NCI-H2171 treated with DMSO at 0.1 percent for 48 hours (cell line): ENCODE data around the gene FANCC.

Experiments used
- DNase-seq: peaks from one replicate; lab custom pipeline; 2025; lab: John Stamatoyannopoulos, UW

FANCC gene

DNA sequence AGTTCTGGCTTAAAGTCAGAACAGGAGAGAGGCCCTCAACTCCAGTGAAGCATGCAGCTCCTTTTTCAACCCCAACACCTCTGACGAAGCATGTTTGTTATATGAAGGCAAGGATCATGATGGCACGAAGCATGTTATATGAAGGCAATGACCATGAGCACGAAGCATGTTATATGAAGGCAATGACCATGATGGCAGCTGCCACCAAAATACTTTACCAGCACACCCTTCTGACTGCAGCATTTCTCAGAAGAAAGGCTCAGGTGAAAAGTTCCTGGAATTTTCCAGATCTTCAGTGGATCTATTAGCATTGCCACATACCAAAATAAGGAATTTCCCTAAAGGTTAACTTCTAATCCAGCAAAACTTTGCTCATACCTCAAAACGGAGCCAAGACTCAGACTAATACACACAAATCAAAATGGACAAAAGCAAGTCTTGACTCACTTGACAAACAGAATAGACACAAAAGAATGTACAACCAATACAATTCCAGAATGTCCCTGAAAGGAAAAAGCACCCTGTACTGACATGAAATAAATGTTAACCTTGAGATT lies 217.4 kb downstream of the FANCC start:
- DNase-seq = no peak

- no peak for DNase-seq
Observed at GRCh38 chr9:95099321-95100070, 218.0 kb downstream of the FANCC start.

GRCh38 chr9:95098391-95098921 lies 219.1 kb downstream of the FANCC start:
- no peak for DNase-seq

- DNase-seq = no peak
Observed at GRCh38 chr9:95097279-95097678, 220.2 kb downstream of the FANCC start.

DNA sequence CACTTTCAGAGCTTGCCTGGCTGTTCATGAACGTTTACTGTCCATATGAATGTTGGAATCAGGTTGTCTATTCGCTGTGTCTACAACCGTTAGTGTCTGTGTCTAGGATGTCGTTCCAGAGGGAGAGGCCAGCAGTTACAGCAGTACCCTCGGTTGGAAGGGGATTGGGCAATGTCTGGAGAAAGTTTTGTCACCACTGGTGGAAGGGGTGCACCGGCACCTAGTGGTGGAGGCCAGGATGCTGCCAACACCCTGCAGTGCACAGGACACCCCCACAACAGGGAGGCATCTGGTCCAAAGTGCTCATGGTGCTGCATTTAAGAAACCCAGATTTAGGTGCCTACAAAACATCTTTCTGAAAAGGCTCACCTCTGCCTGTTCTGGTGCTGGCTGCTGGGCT lies 220.7 kb downstream of the FANCC start:
- no peak for DNase-seq

DNA sequence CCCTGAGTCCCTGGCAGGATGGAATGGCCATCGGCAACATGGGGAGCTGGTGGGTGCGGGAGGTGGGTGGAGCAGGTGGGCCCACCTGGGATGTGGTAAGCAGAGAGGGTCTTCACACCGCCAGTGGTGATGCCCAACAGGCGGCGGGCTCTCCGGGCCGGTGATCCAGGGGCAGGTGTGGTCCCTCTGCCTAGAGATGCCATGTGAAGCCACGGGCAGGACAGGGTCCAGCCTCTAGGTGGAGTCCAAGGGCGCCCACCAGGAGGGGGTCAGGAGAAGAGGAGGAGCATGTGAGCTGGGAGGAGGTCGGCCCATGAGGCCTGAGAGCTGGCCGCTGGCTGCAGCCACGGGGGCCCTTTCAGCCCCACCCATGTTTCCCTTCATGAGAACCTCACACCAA lies 221.1 kb downstream of the FANCC start:
- no peak for DNase-seq

- DNase-seq = no peak
Observed at GRCh38 chr9:95095641-95096355, 221.7 kb downstream of the FANCC start.

- no peak for DNase-seq
Observed at GRCh38 chr9:95094002-95094401, 223.5 kb downstream of the FANCC start.

DNA sequence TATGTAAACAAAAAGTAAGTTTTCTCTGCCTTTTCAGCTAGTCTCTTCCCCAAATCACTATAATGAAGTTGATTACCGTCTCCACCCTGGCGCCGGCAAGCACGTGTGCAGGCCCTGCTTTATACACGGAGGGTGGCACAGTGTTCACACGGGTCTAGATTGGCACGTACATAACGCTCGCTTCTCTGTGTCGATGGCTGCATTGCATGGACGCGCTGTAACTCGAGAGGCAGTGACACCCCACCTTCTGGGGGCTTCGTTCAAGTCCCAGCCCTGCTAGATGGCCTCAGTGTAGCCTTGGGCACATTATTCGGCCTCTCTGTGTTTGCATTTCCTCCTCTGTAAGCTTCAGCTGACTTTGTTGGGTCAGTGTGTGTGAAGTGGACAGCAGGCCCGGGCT lies 223.9 kb downstream of the FANCC start:
- no peak for DNase-seq

DNA sequence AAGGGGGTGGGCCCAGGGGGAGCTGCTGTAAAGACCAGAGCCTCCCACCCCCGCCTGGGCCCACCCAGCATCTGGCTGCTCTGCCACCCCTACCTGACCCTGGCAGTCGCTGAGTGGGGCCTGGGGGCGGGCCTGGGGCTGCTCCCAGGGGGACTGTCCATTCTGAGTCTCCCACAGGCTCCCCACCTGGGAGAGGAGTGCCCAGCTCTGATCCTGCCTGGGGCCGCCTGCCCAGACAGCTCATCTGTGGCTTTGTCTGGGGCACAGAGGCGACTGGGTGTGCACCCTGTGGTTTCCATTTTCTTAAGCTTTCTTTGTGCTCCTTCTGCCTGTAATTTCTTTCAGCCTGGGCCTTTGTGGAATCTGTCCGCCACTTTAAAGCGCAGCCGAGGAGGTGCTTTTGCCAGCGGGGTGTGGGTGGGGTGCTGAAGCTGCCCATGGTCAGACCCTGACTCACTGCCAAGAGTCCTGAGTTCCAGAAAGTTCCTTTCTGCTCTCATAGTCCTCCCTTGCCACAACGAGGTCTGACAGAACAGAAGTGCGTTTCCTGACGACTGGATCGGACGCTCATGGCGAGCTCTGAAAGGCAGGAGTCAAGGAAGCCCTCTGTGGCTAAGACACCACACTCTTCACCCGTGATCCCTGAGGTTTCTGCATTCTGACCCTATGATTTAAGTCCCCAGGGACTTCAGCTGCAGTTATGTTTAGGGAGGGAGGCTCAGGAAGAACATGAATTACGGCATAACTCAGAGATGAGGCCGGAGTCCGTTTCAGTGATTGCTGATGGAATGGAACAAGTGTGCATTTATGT lies 225.0 kb downstream of the FANCC start:
- DNase-seq = no peak

DNA sequence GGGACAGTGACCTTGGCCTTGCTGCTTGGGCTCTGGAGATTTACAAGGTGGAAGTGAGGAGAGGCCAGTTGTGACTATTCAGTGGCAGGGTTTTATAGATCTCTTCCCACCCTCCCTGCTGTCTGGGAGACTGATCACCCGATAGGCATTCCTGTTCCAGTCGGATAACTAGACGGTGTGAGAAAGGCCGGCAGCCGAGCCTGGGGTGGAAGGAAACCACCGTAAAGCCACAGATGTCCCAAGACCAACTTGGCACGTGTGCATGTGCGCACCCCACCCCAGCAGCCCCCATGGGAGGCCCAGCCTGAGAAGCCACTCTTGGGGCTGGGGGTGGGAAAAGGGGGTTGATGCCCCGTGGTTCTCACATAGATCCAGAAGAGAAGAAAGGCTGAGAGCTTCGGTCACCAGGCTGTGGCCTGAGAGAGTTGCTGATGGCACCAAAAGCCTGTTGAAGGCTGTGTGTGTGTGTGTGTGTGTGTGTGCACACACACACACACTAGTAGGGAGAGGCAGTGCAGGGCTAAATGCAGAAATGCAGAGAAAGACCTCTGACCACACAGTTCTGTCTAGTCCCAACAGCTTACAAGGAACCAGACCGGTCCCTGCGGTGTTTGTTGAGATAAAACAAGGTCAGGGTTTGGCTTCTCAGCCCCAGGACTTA lies 225.8 kb downstream of the FANCC start:
- no peak for DNase-seq

DNA sequence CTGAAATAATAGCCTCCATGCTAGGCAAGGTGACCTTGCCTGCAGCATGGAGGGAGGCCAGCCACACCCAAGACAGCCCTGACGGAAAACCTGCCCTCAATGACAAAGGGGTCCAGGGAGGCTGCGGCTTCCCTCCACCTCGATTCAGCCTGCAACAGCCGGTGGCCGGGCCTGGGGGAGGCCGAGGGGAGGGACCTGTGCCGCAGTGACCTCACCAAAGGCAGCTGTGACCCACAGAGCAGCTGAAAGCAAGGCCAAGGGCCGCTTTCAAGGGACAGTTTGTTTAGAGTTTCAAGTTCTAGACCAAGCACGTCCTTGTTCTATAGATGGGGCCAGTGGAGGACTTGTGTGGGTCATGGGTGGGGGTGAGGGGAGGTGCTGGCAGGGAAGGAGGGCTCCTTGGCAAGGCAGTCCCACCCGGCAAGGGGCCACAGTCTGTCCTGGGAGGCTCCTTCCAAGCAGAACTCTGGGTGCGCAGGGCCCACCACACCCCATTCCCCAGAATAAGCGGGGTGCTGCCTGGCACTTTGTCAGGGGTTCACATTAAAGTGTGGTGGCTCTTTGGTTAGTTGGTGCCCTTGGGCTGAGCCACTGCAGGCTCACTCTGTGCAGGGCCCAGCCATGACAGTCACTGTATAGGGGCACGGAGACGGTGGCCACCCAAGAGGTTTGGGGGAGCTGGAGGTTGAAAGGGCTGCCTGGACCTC lies 226.5 kb downstream of the FANCC start:
- DNase-seq = no peak

GRCh38 chr9:95090023-95090791 lies 227.3 kb downstream of the FANCC start:
- no peak for DNase-seq

GRCh38 chr9:95089257-95090022 lies 228.1 kb downstream of the FANCC start:
- DNase-seq = no peak

DNA sequence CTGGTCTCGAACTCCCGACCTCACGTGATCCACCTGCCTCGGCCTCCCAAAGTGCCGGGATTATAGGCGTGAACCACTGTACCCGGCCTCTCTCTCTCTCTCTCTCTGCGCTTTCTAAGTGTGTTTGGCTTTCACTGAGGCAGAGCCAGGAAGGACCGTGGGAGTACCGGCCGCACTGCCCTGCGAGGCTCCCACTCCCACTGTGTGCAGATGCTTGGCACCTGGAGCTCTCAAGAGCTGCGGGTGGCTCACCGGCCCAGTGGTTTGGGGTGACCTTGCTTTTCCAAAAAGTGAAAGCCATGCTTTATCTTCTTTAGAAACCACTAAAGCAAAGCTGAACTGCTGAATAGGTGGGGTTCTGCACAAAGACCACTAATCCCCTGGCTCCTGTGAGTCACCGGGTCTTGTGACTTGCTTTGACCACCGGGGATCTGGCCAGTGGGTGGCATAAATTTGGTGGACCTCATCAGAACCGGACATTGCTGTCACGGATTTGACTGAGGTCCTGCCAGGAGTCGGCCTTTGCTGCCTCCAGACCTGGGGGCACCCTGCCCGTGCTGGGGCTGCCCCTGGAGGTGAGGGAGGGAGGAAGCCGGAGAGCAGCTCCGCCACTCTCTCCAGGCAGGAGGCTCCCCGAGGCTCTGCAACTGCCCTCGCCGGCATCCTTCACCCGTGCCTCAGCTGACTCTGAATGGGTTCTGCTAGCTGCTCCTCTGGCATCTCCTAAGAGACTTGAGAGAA lies 228.9 kb downstream of the FANCC start:
- DNase-seq = no peak

GRCh38 chr9:95087659-95088242 lies 229.8 kb downstream of the FANCC start:
- DNase-seq = no peak

DNA sequence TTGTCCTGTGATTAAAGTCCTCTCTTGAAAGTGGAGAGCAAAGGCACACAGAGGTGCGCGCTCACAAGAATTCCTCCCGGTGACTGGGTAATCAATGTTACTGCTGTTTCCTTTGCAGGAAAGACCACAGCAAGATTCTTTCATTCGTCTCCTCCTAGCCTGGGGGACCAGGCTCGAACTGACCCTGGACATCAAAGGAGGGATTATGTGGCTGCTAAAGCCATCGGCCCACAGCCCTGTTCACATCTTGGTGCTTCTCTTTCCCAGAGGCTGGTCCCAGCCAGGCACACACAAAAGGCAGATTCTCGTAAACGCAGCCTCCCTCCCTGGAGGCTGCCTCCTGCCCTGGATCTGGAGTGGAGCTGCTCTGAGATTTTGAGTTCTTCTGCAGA lies 230.9 kb downstream of the FANCC start:
- DNase-seq = no peak

- DNase-seq = no peak
Observed at GRCh38 chr9:95085861-95086563, 231.5 kb downstream of the FANCC start.
